Activated naive CD8-positive, alpha-beta T cell treated with anti-CD3 and anti-CD28 coated beads, Interleukin-2, amount 50 U/mL, for 24 hours (primary cell): Measurements from ENCODE around the gene ZCCHC9.
"Not testable (repeated sequence)": the region's sequence is repeated elsewhere in the genome, so short reads cannot be mapped to it uniquely, and the experiment has no call there.

Experiments
- ATAC-seq: fragments of 150-1000 bp; cut with Tn5 transposase; one replicate; pipeline ENCODE4 v1.10.0; 2021
- DNase-seq: peaks from one replicate; pipeline ENCODE4 v3.0.0; 2021
- H3K27ac Mint-ChIP-seq: one replicate; pipeline ENCODE4 v1.8.0; 2021; ENCODE audit warnings: mild to moderate bottlenecking, mixed read lengths
- H3K27me3 Mint-ChIP-seq: one replicate; pipeline ENCODE4 v1.8.0; 2021; ENCODE audit warnings: mixed read lengths
- H3K36me3 Mint-ChIP-seq: one replicate; pipeline ENCODE4 v1.8.0; 2021; ENCODE audit warnings: low read depth, mixed read lengths
- H3K4me1 Mint-ChIP-seq: one replicate; pipeline ENCODE4 v1.8.0; 2021; ENCODE audit warnings: mixed read lengths
- H3K4me3 Mint-ChIP-seq: one replicate; pipeline ENCODE4 v1.8.0; 2021; ENCODE audit warnings: mild to moderate bottlenecking, moderate library complexity, mixed read lengths
- H3K9me3 Mint-ChIP-seq: one replicate; pipeline ENCODE4 v1.8.0; 2021; ENCODE audit warnings: mixed read lengths

ZCCHC9 gene

GRCh38 chr5:81290146-81290545, 11.2 kb upstream of the ZCCHC9 start:
- ATAC-seq (no peak), DNase-seq (no peak)
- H3K4me1 Mint-ChIP-seq: peaks cover 70% of the 10 kb centered on the region
- peak overlapping the region; percentile 14 for H3K27ac Mint-ChIP-seq
- peaks cover 20% of the 10 kb centered on the region for H3K9me3 Mint-ChIP-seq
- H3K4me3 Mint-ChIP-seq: no peak overlapping the region
- peaks cover 50% of the 10 kb centered on the region for H3K36me3 Mint-ChIP-seq
- H3K27me3 Mint-ChIP-seq: no peaks in the 10 kb centered on the region

DNA sequence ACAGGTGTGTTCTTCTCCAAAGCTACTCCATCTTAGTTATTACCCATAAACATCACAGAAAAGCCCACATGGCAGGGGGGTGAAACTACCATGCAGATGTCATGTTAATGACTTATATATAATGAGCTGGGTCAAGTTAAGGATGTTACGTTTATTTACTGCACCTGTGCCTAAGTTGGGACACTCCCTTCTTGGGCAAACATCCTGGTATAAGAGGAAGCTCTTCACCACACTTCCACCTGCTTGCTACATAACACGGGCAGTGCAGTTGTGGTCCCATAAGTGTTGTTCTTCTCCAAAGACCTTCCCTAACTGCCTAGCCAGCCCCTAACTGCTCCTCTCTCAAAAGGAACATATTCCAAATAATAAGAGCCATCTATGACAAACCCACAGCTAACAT, 9.3 kb upstream of the ZCCHC9 start:
- no peak overlapping the region for H3K4me3 Mint-ChIP-seq

DNA sequence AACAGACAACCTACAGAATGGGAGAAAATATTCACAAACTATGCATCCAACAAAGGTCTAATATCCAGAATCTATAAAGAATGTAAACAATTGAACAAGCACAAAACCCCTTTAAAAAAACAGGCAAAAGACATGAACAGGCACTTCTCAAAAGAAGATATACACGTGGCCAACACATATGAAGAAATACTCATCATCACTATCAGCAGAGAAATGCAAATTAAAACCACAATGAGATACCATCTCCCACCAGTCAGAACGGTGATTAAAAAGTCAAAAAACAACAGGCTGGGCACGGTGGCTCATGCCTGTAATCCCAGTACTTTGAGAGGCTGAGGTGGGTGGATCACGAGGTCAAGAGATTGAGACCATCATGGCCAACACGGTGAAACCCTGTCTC, 7.4 kb upstream of the ZCCHC9 start:
- peaks cover 54% of the 10 kb centered on the region for H3K4me1 Mint-ChIP-seq

More for the DNA sequence above, 9.3 kb upstream of the ZCCHC9 start:
- Mint-ChIP-seq H3K9me3 (peaks cover 20% of the 10 kb centered on the region), H3K36me3 (peaks cover 45% of the 10 kb centered on the region), H3K27ac (no peak overlapping the region), H3K27me3 (no peaks in the 10 kb centered on the region), H3K4me1 (peaks cover 55% of the 10 kb centered on the region)
- no peak for DNase-seq
- no peak for ATAC-seq

DNA sequence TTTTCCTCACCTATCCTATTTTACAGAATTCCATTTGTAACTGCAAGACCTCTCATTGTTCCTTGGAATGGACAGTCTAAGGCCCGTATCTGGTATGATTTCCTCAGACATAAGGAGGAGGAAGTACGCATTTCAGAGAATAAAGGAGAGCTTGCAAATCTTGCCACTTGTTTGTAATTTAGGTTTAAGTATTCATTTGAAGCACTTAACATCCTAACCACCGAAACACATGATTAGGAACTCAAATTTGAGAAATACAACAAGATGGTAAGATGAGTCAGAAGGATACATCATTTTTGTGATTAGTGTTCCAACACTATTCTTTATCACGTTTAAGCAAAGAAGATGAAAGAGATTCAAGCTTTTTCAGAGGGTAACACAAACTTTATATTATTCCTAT, 3.9 kb upstream of the ZCCHC9 start:
- DNase-seq (no peak), ATAC-seq (no peak)
- Mint-ChIP-seq H3K36me3 (peaks cover 23% of the 10 kb centered on the region), H3K4me3 (no peak overlapping the region), H3K4me1 (peaks cover 47% of the 10 kb centered on the region), H3K27me3 (no peaks in the 10 kb centered on the region), H3K27ac (no peak overlapping the region), H3K9me3 (peaks cover 12% of the 10 kb centered on the region)

More for the DNA sequence above, 7.4 kb upstream of the ZCCHC9 start:
- not testable (repeated sequence) for H3K4me3 Mint-ChIP-seq, H3K27ac Mint-ChIP-seq, H3K27me3 Mint-ChIP-seq, DNase-seq, ATAC-seq
- Mint-ChIP-seq H3K36me3 (peaks cover 49% of the 10 kb centered on the region), H3K9me3 (peaks cover 20% of the 10 kb centered on the region)

DNA sequence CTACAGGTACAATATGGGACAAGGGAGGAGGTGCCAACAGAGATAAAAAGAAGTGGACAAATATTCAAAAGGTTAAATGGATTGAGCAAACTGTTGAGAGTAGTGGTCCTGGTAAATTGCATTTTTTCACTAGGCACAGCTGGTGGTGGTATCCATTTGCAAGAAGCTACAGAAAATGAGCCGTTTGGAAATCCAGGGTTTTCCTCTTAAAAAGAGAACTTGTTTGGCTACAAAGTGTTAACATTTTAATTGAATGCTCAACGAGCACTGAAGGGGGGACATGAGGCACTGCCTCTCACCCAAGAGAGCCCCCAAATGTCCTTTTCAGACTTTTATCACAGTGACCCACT, 491 bp upstream of the ZCCHC9 start:
- peaks cover 56% of the 10 kb centered on the region for H3K4me1 Mint-ChIP-seq
- no peak for DNase-seq
- no peaks in the 10 kb centered on the region for H3K27me3 Mint-ChIP-seq

GRCh38 chr5:81302596-81302995, 1.2 kb downstream of the ZCCHC9 start:
- H3K4me1 Mint-ChIP-seq: peaks cover 49% of the 10 kb centered on the region
- H3K4me3 Mint-ChIP-seq: peak overlapping the region; percentile 97
- H3K9me3 Mint-ChIP-seq: no peaks in the 10 kb centered on the region
- DNase-seq: no peak
- ATAC-seq: no peak
- H3K36me3 Mint-ChIP-seq: peaks cover 14% of the 10 kb centered on the region
- no peaks in the 10 kb centered on the region for H3K27me3 Mint-ChIP-seq
- peak overlapping the region; percentile 33 for H3K27ac Mint-ChIP-seq

More for the DNA sequence above, 491 bp upstream of the ZCCHC9 start:
- H3K36me3 Mint-ChIP-seq: peaks cover 16% of the 10 kb centered on the region
- ATAC-seq: no peak
- H3K27ac Mint-ChIP-seq: peak overlapping the region; percentile 95
- H3K4me3 Mint-ChIP-seq: peak overlapping the region; percentile 97
- H3K9me3 Mint-ChIP-seq: no peaks in the 10 kb centered on the region

- peaks cover 10% of the 10 kb centered on the region for H3K36me3 Mint-ChIP-seq
- H3K4me3 Mint-ChIP-seq: no peak overlapping the region
- H3K4me1 Mint-ChIP-seq: peaks cover 42% of the 10 kb centered on the region
- no peak for ATAC-seq
- DNase-seq: no peak
- no peak overlapping the region for H3K27ac Mint-ChIP-seq
- H3K9me3 Mint-ChIP-seq: no peaks in the 10 kb centered on the region
- H3K27me3 Mint-ChIP-seq: no peaks in the 10 kb centered on the region
Measured at GRCh38 chr5:81303563-81303962, 2.2 kb downstream of the ZCCHC9 start.

- ATAC-seq (peak; percentile 23), DNase-seq (no peak)
- Mint-ChIP-seq H3K4me1 (peaks cover 23% of the 10 kb centered on the region), H3K4me3 (no peak overlapping the region), H3K27ac (no peak overlapping the region), H3K36me3 (peaks cover 15% of the 10 kb centered on the region), H3K9me3 (no peaks in the 10 kb centered on the region), H3K27me3 (no peaks in the 10 kb centered on the region)
Measured at GRCh38 chr5:81305785-81306184, 4.4 kb downstream of the ZCCHC9 start.

GRCh38 chr5:81308836-81309235, 7.4 kb downstream of the ZCCHC9 start:
- DNase-seq (no peak), ATAC-seq (no peak)
- Mint-ChIP-seq H3K27me3 (no peaks in the 10 kb centered on the region), H3K36me3 (peaks cover 29% of the 10 kb centered on the region), H3K27ac (no peak overlapping the region), H3K4me1 (peaks cover 11% of the 10 kb centered on the region), H3K4me3 (no peak overlapping the region), H3K9me3 (no peaks in the 10 kb centered on the region)

- H3K36me3 Mint-ChIP-seq: peaks cover 22% of the 10 kb centered on the region
- no peak for DNase-seq
- H3K27ac Mint-ChIP-seq: no peak overlapping the region
- no peak overlapping the region for H3K4me3 Mint-ChIP-seq
- no peak for ATAC-seq
- no peaks in the 10 kb centered on the region for H3K27me3 Mint-ChIP-seq
- peaks cover 3% of the 10 kb centered on the region for H3K4me1 Mint-ChIP-seq
- H3K9me3 Mint-ChIP-seq: no peaks in the 10 kb centered on the region
Measured at GRCh38 chr5:81310402-81311063, 9.1 kb downstream of the ZCCHC9 start.

DNA sequence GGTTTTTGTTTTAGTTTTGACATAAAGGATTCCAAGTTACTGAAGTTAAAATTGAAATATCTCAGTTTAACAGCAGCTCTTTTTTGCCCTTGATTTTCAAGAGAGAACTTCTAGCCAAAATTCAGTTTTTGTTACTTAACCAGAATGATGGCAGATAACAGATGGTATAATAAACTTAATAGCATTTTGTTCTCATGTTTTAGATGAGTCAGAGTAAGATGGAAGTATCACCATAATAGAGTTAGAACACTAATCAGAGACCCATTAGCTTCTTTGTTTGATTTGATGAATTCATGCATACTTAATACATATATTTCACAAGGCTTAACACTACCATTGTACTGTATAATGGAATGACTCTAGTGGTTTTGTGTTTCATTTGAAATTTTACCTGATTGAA, 11.9 kb downstream of the ZCCHC9 start:
- ATAC-seq: no peak
- peaks cover 22% of the 10 kb centered on the region for H3K36me3 Mint-ChIP-seq
- no peak overlapping the region for H3K27ac Mint-ChIP-seq
- DNase-seq: no peak
- no peaks in the 10 kb centered on the region for H3K9me3 Mint-ChIP-seq
- H3K4me1 Mint-ChIP-seq: peaks cover 4% of the 10 kb centered on the region
- no peak overlapping the region for H3K4me3 Mint-ChIP-seq
- H3K27me3 Mint-ChIP-seq: no peaks in the 10 kb centered on the region

DNA sequence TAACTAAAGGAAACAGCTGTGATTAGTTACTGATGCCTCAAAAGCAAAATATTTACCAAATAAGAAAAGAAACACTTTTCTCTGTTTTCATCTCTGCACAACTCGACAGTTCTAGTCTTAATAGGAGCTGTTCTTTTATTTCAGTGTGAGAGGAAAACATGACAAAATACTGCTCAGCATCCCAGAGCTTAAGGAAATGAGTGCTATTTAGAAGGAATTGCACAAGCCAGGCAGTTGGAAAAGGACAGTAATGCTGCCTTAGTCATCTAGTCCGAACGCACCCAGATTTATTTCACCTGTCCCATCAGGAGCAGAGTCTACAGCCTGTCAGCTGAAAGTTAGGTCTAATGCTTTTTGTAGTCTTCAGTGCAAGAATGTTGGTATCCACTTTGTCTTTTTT, 12.3 kb downstream of the ZCCHC9 start:
- H3K27me3 Mint-ChIP-seq: no peaks in the 10 kb centered on the region
- no peak for ATAC-seq
- no peak overlapping the region for H3K27ac Mint-ChIP-seq
- no peaks in the 10 kb centered on the region for H3K9me3 Mint-ChIP-seq
- no peak for DNase-seq
- H3K4me3 Mint-ChIP-seq: no peak overlapping the region
- H3K4me1 Mint-ChIP-seq: peaks cover 4% of the 10 kb centered on the region
- H3K36me3 Mint-ChIP-seq: peaks cover 22% of the 10 kb centered on the region

GRCh38 chr5:81314581-81314980, 13.2 kb downstream of the ZCCHC9 start:
- no peak overlapping the region for H3K27ac Mint-ChIP-seq
- H3K4me1 Mint-ChIP-seq: peaks cover 4% of the 10 kb centered on the region
- no peak for ATAC-seq

GRCh38 chr5:81315336-81315735, 13.9 kb downstream of the ZCCHC9 start:
- DNase-seq (no peak), ATAC-seq (no peak)
- Mint-ChIP-seq H3K27me3 (no peaks in the 10 kb centered on the region), H3K4me1 (peaks cover 4% of the 10 kb centered on the region), H3K36me3 (peaks cover 16% of the 10 kb centered on the region), H3K27ac (no peak overlapping the region), H3K4me3 (no peak overlapping the region), H3K9me3 (no peaks in the 10 kb centered on the region)

More at GRCh38 chr5:81314581-81314980, 13.2 kb downstream of the ZCCHC9 start:
- H3K9me3 Mint-ChIP-seq: no peaks in the 10 kb centered on the region
- H3K4me3 Mint-ChIP-seq: no peak overlapping the region
- H3K36me3 Mint-ChIP-seq: peaks cover 16% of the 10 kb centered on the region
- H3K27me3 Mint-ChIP-seq: no peaks in the 10 kb centered on the region
- no peak for DNase-seq

GRCh38 chr5:81315830-81316229, 14.4 kb downstream of the ZCCHC9 start:
- H3K27ac Mint-ChIP-seq: no peak overlapping the region
- H3K27me3 Mint-ChIP-seq: no peaks in the 10 kb centered on the region
- no peak for DNase-seq
- H3K4me3 Mint-ChIP-seq: no peak overlapping the region
- no peaks in the 10 kb centered on the region for H3K9me3 Mint-ChIP-seq
- H3K36me3 Mint-ChIP-seq: peaks cover 16% of the 10 kb centered on the region
- H3K4me1 Mint-ChIP-seq: peaks cover 4% of the 10 kb centered on the region
- ATAC-seq: no peak

- Mint-ChIP-seq H3K27me3 (no peaks in the 10 kb centered on the region), H3K4me1 (peaks cover 4% of the 10 kb centered on the region), H3K36me3 (peaks cover 12% of the 10 kb centered on the region), H3K27ac (no peak overlapping the region), H3K9me3 (no peaks in the 10 kb centered on the region), H3K4me3 (no peak overlapping the region)
- no peak for DNase-seq
- ATAC-seq: no peak
Measured at GRCh38 chr5:81316571-81316970, 15.2 kb downstream of the ZCCHC9 start.
